Central memory CD4-positive, alpha-beta T cell (primary cell): ENCODE results near the gene RND3.

Experiments used
- DNase-seq: peaks from one replicate; pipeline ENCODE4 v3.0.0; 2022
- total RNA-seq, 3 experiments: gene quantifications; one replicate each; lab custom pipeline; 2026; lab: John Stamatoyannopoulos, UW

RND3 gene
- 0 reads per million in 3 experiments for total RNA-seq

GRCh38 chr2:150487537-150488429 is at the start of gene RND3:
RND3 (minus strand) TSS chr2:150487667; CDS start chr2:150487417, 250 bp downstream.
- DNase-seq = no peak

- no peak for DNase-seq
These were observed 47.7 kb upstream of the RND3 start for GRCh38 chr2:150535176-150535575.

GRCh38 chr2:150532879-150533278 is 45.4 kb upstream of the RND3 start:
- DNase-seq = no peak

GRCh38 chr2:150532020-150532419 is 44.6 kb upstream of the RND3 start:
- DNase-seq = no peak

- no peak for DNase-seq
These were observed 44.1 kb upstream of the RND3 start for GRCh38 chr2:150531591-150531990.

GRCh38 chr2:150530168-150530567 is 42.7 kb upstream of the RND3 start:
- no peak for DNase-seq

GRCh38 chr2:150528861-150529801 is 41.7 kb upstream of the RND3 start:
- no peak for DNase-seq

- no peak for DNase-seq
These were observed 39.4 kb upstream of the RND3 start for GRCh38 chr2:150526827-150527226.

- no peak for DNase-seq
These were observed 38.5 kb upstream of the RND3 start for GRCh38 chr2:150526006-150526405.

- no peak for DNase-seq
These were observed 34.8 kb upstream of the RND3 start for GRCh38 chr2:150522269-150522668.

- no peak for DNase-seq
These were observed 33.6 kb upstream of the RND3 start for GRCh38 chr2:150520887-150521664.

- DNase-seq = no peak
These were observed 32.6 kb upstream of the RND3 start for GRCh38 chr2:150520033-150520432.

GRCh38 chr2:150517951-150518680 is 30.6 kb upstream of the RND3 start:
- DNase-seq = no peak

- no peak for DNase-seq
These were observed 26.2 kb upstream of the RND3 start for GRCh38 chr2:150513647-150514046.

GRCh38 chr2:150508497-150509137 is 21.1 kb upstream of the RND3 start:
- no peak for DNase-seq

GRCh38 chr2:150507071-150507470 is 19.6 kb upstream of the RND3 start:
- DNase-seq = no peak

- DNase-seq = no peak
These were observed 17.7 kb upstream of the RND3 start for GRCh38 chr2:150505178-150505577.

- DNase-seq = no peak
These were observed 8.6 kb upstream of the RND3 start for GRCh38 chr2:150495993-150496627.

- no peak for DNase-seq
These were observed 7.5 kb upstream of the RND3 start for GRCh38 chr2:150495001-150495400.

- no peak for DNase-seq
These were observed 6.9 kb upstream of the RND3 start for GRCh38 chr2:150494234-150494945.
